HG02759 (cell line): ENCODE data around the gene WNK1.

Experiments used
- ATAC-seq: cut with Tn5 transposase; IDR thresholded peaks from one replicate; pipeline ENCODE4 v1.9.1; 2021; ENCODE audit warnings: mild to moderate bottlenecking, moderate library complexity; ENCODE audit not compliant: unreplicated experiment

The WNK1 gene

DNA sequence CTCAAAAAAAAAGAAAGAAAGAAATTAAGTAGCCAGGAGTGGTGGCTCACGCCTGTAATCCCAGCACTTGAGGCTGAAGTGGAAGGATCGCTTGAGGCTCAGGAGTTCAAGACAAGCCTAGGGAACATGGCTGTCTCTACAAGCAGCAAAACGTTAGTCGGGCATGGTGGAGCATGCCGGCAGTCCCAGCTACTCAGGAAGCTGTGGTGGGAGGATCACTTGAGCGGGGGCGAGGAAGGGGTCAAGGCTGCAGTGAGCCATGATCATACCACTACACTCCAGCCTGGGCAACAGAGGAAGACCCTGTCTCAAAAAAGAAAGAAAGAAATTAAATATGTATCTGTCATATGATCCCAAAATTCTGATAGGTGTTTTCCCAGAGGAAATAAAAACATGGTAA, 191.8 kb downstream of the WNK1 start:
- no peak for ATAC-seq

DNA sequence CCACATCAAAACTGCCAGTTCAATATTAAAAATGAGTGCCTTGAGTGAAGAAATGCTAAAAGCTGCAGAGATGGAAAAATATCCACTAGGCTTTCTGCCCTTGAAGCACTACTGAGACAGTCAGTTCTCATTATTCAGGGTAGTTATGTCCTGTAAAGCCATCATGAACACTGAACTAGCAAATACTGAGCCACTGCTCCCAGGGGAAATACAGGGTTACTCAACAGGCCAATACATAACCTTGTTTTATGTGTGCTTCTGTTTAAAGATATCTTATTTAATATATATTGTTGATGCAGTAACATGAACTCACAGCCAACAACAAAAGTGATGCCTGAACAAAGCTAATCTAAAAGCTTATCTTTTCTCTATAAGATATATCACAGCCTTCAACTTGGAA, 193.8 kb downstream of the WNK1 start:
- ATAC-seq: no peak

DNA sequence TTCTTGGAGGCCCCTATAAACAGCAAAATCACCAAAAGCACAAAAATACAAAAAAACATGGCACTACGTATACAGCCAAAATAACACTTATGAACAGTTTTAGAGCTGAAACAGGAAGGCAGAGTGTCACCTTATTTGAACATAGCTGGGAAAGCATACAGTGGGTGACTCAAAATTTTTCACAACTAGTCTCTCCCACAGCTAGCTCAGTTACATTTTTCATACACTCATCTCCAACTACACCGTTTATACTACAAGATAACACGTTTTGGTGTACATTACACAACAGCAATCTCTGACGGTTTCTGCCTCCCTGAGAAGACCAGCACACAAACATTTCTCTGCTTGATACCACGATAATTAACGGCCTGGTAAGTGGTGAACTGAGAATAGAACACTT, 194.3 kb downstream of the WNK1 start:
- ATAC-seq: no peak

DNA sequence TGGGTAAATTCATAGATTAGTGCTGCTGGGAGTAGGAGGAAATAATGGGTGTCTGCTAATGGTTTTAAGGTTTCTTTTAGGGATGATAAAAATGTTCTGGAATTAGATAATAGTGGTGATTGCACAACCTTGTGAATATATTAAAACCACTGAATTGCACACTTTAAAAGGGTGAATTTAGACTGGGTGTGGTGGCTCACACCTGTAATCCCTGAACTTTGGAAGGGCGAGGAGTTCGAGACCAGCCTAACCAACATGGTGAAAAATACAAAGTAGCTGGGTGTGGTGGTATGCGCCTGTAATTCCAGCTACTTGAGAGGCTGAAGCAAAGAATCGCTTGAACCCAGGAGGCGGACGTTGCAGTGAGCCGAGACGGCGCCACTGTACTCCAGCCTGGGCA, 195.9 kb downstream of the WNK1 start:
- ATAC-seq: no peak

DNA sequence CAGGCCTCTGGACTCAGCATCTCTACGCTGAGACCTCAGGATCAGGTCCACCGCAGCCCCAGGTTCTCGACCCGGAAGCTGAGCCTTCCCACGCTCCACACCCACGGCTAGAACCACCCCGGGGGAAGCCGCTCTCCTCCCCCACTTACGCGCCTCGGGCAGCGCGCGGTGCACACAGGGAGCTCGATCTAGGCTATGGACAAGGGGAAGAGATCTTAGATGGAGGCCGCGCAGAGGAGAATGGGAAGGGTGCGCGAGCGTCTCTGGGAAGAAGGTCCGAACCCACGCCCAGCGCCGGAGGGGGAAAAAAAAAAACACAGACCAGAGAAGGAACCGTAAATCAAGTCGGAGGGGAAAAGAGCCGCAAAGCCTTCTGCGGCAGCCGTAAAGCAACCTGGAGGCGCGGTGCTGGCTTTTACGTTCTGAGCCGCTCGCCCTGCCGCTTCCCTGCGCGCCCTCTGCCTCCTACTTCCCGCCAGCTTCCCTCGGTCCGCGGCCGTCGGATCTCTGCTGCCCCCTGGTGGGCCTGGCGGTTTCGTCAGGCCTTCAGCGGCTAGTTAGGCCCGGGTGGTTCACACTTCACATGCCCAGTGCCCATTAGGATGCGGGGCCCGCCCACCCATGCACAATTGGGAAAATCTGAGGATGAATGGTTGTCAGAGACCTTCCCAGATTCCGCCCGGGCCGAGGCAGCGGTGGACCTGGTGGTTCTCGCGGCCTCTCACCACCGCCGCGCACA, 197.2 kb downstream of the WNK1 start, which contains the start of gene RAD52:
Gene RAD52, minus strand, starts transcription at position 242 of the 739 bp plus-strand sequence. CDS start 16,636 bp downstream, outside the sequence.
- peak; percentile 86 for ATAC-seq

DNA sequence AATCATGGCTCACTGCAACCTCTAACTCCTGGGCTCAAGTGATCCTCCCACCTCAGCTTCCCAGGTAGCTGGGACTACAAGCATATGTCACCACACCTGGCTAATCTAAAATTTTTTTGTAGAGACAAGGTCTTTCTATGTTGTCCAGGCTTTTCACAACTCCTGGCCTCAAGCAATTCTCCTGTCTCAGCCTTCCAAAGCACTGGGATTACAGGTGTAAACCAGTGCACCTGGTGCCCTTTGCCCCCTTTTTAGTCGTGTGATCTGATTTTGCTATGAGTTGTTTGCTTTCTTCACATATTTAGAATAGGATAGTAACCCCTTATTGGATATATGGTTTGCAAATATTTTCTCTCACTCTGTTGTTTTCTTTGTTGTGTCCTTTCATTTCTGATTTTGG, 198.8 kb downstream of the WNK1 start:
- no peak for ATAC-seq

DNA sequence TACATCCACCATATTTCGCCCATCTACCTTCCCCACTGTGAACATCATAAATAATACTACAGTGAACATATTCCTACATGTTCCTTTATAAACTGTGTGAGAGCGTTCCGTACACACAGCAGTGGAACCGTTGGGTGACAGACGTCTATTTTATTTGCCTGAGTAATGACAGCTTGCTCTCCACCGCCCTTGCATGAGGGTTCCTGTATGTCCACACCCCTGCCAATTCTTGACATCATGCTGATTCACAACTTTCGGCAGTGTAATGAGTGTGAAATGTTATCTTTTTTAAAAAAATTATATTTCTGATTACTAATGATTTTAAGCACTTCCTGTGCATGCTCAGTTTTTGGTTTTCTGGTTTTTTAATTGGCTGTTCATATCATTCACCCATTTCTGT, 201.4 kb downstream of the WNK1 start:
- ATAC-seq: no peak

DNA sequence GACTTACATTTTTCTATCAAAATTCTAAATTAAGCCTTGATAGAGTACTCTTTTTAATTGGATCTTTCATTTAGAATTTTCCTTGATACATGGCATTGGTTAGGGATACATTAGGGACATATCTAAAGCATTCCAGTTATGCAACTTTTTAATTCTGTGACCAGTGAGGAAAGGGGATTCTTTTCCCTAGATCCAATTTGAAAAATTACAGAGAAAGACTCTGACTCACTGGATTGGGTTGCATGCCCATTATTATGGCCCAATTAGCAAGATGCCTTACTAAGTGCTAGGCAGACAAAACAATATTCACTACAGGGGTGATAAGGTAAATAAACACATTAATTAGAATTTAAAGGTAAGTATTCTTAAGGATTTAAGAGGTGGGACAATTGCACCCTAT, 202.4 kb downstream of the WNK1 start:
- no peak for ATAC-seq

DNA sequence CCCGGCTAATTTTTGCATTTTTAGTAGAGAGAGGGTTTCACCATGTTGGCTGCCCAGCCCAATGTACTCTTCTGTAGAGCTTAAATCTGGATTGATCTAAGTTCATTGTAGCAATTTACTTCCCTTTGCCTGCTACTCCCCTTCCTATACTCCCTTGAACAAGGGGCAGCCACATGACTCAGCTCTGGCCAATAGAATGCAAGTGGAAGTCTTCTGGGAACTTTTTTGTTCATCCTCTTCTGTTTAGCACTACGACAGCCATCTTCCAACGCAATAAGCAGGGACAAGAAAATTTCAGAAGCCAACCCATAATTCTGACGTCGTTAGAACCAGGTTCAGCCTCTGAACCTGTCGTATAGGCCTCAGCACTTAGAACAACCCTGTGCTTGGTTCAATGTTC, 203.6 kb downstream of the WNK1 start:
- ATAC-seq: no peak

DNA sequence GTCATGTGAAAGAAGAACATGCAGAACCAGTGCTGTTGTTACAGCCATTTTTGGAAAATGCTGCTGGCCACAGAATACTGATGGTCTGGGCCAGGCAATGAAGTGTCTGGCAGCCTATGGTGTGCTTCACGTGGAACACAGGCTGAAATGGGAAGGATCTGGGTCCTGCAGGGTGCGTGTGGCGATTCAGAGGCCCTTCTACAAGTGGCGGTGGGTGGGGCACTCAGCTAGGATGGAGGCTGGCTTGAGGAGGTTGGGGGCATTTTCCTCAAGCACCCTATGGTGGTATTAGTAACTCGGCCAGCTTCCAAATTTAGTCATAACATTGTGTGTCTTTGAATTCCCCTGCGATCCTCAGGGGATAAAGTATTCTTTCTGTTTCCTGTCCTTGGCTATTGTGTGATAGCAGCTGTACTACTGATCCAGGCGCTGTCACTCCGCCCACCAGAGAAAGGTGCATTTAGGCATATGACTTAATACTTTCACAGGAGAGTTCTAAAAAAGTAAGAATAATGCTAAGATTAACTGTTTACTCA, 206.3 kb downstream of the WNK1 start:
- peak; percentile 64 for ATAC-seq
